BJ (cell line): ENCODE measurements around the gene TIGD6. TPM values are rescaled to one million over a fixed set of nuclear protein-coding genes. Genes with fewer than 3 reads are reported as not detected.

ENCODE experiments used
- CTCF ChIA-PET: fragments of 350-600 bp; formaldehyde crosslinking; extraction: SDS; loops from one replicate; lab custom pipeline; 2021; ENCODE audit warnings: antibody characterized with exemption, inconsistent platforms; lab: Yijun Ruan, JAX
- POLR2A ChIA-PET: fragments of 300-600 bp; sonication (Branson Sonifier 250); formaldehyde crosslinking; extraction: SDS; loops from one replicate; lab custom pipeline; 2021; ENCODE audit warnings: antibody characterized with exemption; lab: Charles Lee
- DNase-seq: peaks from one replicate; pipeline ENCODE4 v3.0.0-alpha.2; 2011; ENCODE audit warnings: low read depth
- H3K27me3 ChIP-seq: 2 replicates; pipeline ENCODE4 v1.6.0; 2011; ENCODE audit warnings: low read length; ENCODE audit not compliant: control insufficient read depth, insufficient read depth
- H3K36me3 ChIP-seq: 2 replicates; pipeline ENCODE4 v1.5.1; 2011; ENCODE audit warnings: low read length; ENCODE audit not compliant: control insufficient read depth, insufficient read depth
- H3K4me3 ChIP-seq: 2 replicates; pipeline ENCODE4 v1.5.1; 2011; ENCODE audit warnings: low read depth, mild to moderate bottlenecking, control low read depth, low read length
- CTCF ChIP-seq: IDR thresholded peaks from 2 replicates; pipeline ENCODE4 v1.5.1; 2011; ENCODE audit warnings: low read depth, mild to moderate bottlenecking, control low read depth, inconsistent platforms, low read length, moderate library complexity; ENCODE audit not compliant: insufficient read depth
- polyA plus RNA-seq: library from polyadenylated mRNA; depleted of rRNA; stranded (reverse); fragments of >200 nt; gene quantifications from 2 replicates; pipeline ENCODE4 v1.2.3, GENCODE V29; 2011

TIGD6 gene
- polyA plus RNA-seq, 1 experiment = 4.6 TPM

GRCh38 chr5:150023136-150023535, 22.7 kb upstream of the TIGD6 start:
- POLR2A ChIA-PET = no interaction called here
- CTCF ChIA-PET = interaction anchor here (0.7 to 1.6 kb wide), 6 partner anchors 9 to 195 kb away, joined by 3 to 5 read pairs (median 4); no protein-coding TSS in a partner anchor

GRCh38 chr5:150022681-150023080, 22.2 kb upstream of the TIGD6 start:
- POLR2A ChIA-PET = interaction anchor here (0.6 to 1.0 kb wide), 3 partner anchors 12 to 133 kb away, joined by 3 to 4 read pairs (median 3); partner anchors contain the start of gene PDGFRB
- TF ChIP-seq CTCF = no peak
- DNase-seq = no peak
- CTCF ChIA-PET = interaction anchor here (1.1 to 1.6 kb wide), 3 partner anchors 12 to 196 kb away, joined by 4 to 5 read pairs (median 5); no protein-coding TSS in a partner anchor
- no peaks in the 10 kb centered on the region for H3K27me3 ChIP-seq
- no peak overlapping the region for H3K4me3 ChIP-seq
- H3K36me3 ChIP-seq = peaks cover 8% of the 10 kb centered on the region

More at GRCh38 chr5:150023136-150023535, 22.7 kb upstream of the TIGD6 start:
- no peak for TF ChIP-seq CTCF
- Histone ChIP-seq H3K36me3 (peaks cover 8% of the 10 kb centered on the region), H3K27me3 (no peaks in the 10 kb centered on the region), H3K4me3 (no peak overlapping the region)
- DNase-seq = no peak

GRCh38 chr5:150022158-150022531, 21.7 kb upstream of the TIGD6 start:
- ChIA-PET POLR2A (interaction anchor here (0.6 to 1.0 kb wide), 3 partner anchors 13 to 134 kb away, joined by 3 to 4 read pairs (median 3); partner anchors contain the start of gene PDGFRB), CTCF (interaction anchor here (0.7 to 1.3 kb wide), 7 partner anchors 12 to 184 kb away, joined by 3 to 4 read pairs (median 3); partner anchors contain the start of genes HMGXB3 and TIGD6)
- no peaks in the 10 kb centered on the region for H3K27me3 ChIP-seq
- H3K36me3 ChIP-seq = peaks cover 8% of the 10 kb centered on the region
- no peak for TF ChIP-seq CTCF
- no peak overlapping the region for H3K4me3 ChIP-seq
- DNase-seq = peak; percentile 61

- Histone ChIP-seq H3K27me3 (no peaks in the 10 kb centered on the region), H3K4me3 (no peak overlapping the region), H3K36me3 (peaks cover 4% of the 10 kb centered on the region)
- TF ChIP-seq CTCF = no peak
- ChIA-PET CTCF (interaction anchor here (0.7 to 1.3 kb wide), 8 partner anchors 13 to 184 kb away, joined by 3 to 4 read pairs (median 3); partner anchors contain the start of genes HMGXB3 and TIGD6), POLR2A (interaction anchor here (1.0 kb wide), 2 partner anchors 13 to 15 kb away, joined by 3 to 4 read pairs; no protein-coding TSS in a partner anchor)
- DNase-seq = no peak
Observed at GRCh38 chr5:150021491-150022157, 21.2 kb upstream of the TIGD6 start.

GRCh38 chr5:150020249-150020648, 19.8 kb upstream of the TIGD6 start:
- Histone ChIP-seq H3K27me3 (no peaks in the 10 kb centered on the region), H3K4me3 (no peak overlapping the region), H3K36me3 (peaks cover 7% of the 10 kb centered on the region)
- TF ChIP-seq CTCF = no peak
- ChIA-PET POLR2A (no interaction called here), CTCF (interaction anchor here (1.0 to 1.1 kb wide), 2 partner anchors 23 to 120 kb away, joined by 3 read pairs; no protein-coding TSS in a partner anchor)
- no peak for DNase-seq
